Pericardium fibroblast (primary cell): ENCODE measurements around the gene SLC17A9. TPM values are rescaled to one million over a fixed set of nuclear protein-coding genes. Genes with fewer than 3 reads are reported as not detected.

Experiments
- total RNA-seq: library from RNA; depleted of rRNA; stranded (reverse); fragments of >200 nt; gene quantifications from 2 replicates; pipeline ENCODE4 v1.2.3, GENCODE V29; 2015

Gene SLC17A9
- 2.0 and 5.0 TPM in 2 replicates for total RNA-seq

GRCh38 chr20:62952373-62952967, at the start of gene SLC17A9:
SLC17A9 (plus strand) TSS chr20:62952709; CDS start chr20:62952831, 122 bp downstream.

DNA sequence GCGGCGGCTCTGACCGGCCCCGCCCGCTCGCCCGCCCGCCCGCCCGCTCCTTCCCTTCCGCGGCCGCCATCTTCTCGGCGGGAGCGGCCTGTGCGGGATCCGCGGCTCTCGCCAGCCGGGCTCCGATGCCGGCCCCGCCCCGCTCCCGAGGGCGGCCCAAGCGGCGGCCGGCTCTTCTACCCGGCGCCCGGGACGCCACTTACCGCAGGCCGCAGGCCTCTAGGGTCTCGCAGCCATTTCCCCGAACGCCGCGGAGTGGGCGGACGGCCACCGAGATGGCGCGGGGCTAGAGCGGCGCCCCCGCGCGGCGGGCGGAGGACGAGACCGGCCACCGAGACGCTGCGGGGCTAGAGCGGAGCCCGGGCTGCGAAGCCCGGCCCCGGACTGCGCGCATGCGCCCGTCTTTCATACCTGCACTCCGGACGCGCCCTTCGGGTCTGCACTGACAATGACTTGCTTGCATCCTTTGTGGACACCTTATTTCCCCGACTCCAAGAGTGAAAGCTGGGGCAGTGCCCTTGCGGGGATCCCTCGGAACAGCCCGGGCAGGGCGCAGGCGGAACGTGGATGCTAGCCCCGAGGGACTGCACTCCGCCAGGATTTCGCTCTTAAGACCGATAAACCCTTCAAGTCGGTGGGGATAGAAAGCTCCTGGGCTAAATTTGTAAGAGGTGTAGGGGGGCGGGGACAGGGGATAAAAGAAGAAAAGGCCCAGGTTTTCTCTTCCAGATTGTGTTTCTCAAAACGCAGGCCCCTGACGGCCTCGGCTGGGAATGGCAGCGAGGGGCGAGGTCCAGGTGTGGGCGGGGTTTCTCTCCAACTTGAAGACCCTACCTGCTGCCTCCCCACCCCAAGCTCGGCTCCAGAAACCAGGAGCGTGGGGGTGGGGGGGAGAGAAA, 26.0 kb upstream of the SLC17A9 start, which contains the start of gene DIDO1:
Gene DIDO1 (minus strand): TSS at position 277 of the 899 bp plus-strand sequence.

DNA sequence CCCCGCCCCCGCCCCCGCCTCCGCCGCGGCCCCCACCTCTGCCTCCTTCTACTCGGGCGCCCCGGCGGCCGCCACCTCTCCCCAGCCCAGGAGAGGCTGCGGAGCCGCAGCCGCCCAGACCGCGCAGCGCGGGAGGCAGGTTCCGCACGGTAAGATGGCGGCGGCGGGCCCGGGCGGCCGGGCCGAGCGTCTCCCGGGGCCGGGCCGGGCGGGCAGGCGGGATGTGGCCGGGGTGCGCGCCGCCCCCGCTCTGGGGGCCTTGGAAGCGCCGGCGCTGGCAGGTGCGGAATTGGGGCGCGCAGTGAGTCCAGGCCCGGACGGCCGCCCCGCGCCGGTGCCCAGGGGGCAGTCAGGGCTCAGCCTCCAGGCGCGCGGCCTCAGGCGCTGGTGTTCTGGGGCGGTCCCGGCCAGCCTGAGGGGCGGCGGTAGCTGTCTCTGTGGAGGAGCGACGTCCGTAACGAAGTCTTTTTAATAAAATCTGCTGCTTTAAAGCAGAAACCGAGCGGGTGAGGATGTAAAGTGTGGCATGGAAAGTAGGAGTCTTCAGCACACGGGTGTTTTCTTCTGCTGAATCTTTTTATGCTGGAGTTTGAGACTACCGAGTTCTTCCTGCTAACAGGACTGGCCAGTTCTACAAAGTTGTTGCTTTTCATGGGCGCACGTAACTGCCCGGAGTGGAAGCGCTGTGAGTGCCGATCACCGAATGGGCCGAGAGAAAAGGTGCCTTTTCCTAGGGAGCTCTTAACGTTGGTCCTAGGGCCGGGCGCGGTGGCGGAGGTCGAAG, 14.2 kb upstream of the SLC17A9 start, which contains the start of gene GID8:
Gene GID8 (plus strand): TSS at position 43 of the 784 bp plus-strand sequence. CDS start 3,356 bp downstream, outside the sequence.

GRCh38 chr20:63006540-63007359, 54.2 kb downstream of the SLC17A9 start, which contains the start of gene BHLHE23:
BHLHE23 (minus strand) TSS chr20:63006964; CDS start chr20:63006774, 190 bp downstream.

Other genes starting within 250 kb of the SLC17A9 start
- not detected in 2 replicates for gene NTSR1, start 243.9 kb upstream of the SLC17A9 start, total RNA-seq
- 14.8 and 18.7 TPM in 2 replicates for gene MRGBP, start 156.2 kb upstream of the SLC17A9 start, total RNA-seq
- gene OGFR, start 147.9 kb upstream of the SLC17A9 start, total RNA-seq: 47.8 and 53.7 TPM in 2 replicates
- gene COL9A3, start 135.7 kb upstream of the SLC17A9 start, total RNA-seq: 55.6 and 133 TPM in 2 replicates
- 14.2 and 22.7 TPM in 2 replicates for gene TCFL5, start 90.9 kb upstream of the SLC17A9 start, total RNA-seq
- 20.3 and 23.5 TPM in 2 replicates for gene DIDO1, start 26.2 kb upstream of the SLC17A9 start, total RNA-seq
- gene GID8, start 14.6 kb upstream of the SLC17A9 start, total RNA-seq: 21.7 and 22.6 TPM in 2 replicates
- gene BHLHE23, start 54.3 kb downstream of the SLC17A9 start, total RNA-seq: not detected in 2 replicates